Fibroblast of the aortic adventitia (primary cell): ENCODE results near the gene ZFYVE28. TPM values are rescaled to one million over a fixed set of nuclear protein-coding genes. Genes with fewer than 3 reads are reported as not detected.

Source experiments
- DNase-seq: peaks from one replicate; pipeline ENCODE4 v3.0.0-alpha.2; 2010; ENCODE audit warnings: low read depth
- H3K4me3 ChIP-seq: 2 replicates; pipeline ENCODE4 v1.5.1; 2011; ENCODE audit warnings: low read depth, mild to moderate bottlenecking, control low read depth, low read length, moderate library complexity
- total RNA-seq: library from RNA; depleted of rRNA; stranded (reverse); fragments of >200 nt; gene quantifications from 2 replicates; pipeline ENCODE4 v1.2.3, GENCODE V29; 2012; ENCODE audit warnings: low replicate concordance
- TF ChIP-seq, protein P1 (sequence below): IDR thresholded peaks from 2 replicates; pipeline ENCODE4 v1.5.1; 2011; ENCODE audit warnings: mild to moderate bottlenecking, low read length, control low read depth, inconsistent platforms; ENCODE audit not compliant: insufficient read depth

Gene ZFYVE28
- total RNA-seq, 1 donor, result 14.0 TPM

DNA sequence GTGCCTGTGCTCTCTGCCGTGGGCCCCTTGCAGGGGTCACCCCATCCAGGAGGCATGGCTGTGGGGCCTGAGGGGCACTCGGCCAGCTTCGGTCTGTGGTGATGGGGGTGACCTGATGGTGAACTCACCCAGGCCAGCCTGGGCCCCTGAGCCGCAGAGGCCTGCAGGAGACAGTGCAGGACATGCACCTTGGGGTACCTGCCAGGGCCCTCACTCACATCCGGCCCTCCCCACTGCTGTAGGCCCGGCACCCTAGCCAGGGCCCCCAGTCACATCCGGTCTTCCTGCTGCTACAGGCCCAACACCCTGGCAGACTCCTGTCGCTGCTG lies 7.6 kb upstream of the ZFYVE28 start:
- TF ChIP-seq, protein P1, sequence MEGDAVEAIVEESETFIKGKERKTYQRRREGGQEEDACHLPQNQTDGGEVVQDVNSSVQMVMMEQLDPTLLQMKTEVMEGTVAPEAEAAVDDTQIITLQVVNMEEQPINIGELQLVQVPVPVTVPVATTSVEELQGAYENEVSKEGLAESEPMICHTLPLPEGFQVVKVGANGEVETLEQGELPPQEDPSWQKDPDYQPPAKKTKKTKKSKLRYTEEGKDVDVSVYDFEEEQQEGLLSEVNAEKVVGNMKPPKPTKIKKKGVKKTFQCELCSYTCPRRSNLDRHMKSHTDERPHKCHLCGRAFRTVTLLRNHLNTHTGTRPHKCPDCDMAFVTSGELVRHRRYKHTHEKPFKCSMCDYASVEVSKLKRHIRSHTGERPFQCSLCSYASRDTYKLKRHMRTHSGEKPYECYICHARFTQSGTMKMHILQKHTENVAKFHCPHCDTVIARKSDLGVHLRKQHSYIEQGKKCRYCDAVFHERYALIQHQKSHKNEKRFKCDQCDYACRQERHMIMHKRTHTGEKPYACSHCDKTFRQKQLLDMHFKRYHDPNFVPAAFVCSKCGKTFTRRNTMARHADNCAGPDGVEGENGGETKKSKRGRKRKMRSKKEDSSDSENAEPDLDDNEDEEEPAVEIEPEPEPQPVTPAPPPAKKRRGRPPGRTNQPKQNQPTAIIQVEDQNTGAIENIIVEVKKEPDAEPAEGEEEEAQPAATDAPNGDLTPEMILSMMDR, result no peak
- H3K4me3 ChIP-seq, result no peak overlapping the region
- no peak for DNase-seq

DNA sequence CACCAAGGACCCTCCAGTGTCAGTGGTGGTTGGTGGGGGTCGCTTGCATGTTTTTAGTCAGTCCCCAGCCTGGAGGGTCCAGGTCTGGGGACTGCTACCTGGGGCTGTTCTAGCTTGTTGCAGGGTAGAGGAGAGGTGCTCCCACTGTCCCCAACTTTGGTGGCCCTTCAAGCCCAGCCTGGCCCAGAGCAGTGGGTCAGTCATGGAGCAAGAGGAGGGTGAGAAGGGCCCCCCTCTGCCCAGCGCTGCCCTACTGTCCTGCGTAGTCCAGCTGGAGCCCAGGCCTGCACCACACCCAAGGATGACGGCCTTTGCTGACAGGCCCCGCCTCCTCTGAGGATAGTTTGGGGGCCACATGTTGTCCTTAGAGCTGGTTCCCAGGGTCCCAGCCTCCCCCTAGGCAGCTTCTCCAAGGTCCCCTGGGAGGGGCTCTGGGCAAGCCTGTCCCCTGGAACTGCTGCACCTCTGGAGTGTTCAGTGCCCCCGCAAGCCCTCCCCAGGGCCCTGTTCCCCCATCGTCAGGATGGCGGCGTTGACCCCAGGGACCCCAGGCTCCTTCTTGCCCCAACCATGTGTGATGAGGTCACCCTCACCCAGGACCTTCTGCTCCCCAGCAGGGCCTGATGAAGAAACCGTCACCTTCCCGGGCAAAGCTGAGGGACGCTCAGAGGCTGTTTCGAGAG lies 7.1 kb upstream of the ZFYVE28 start:
- H3K4me3 ChIP-seq, result no peak overlapping the region
- TF ChIP-seq, protein P1, result no peak
- DNase-seq, result no peak

DNA sequence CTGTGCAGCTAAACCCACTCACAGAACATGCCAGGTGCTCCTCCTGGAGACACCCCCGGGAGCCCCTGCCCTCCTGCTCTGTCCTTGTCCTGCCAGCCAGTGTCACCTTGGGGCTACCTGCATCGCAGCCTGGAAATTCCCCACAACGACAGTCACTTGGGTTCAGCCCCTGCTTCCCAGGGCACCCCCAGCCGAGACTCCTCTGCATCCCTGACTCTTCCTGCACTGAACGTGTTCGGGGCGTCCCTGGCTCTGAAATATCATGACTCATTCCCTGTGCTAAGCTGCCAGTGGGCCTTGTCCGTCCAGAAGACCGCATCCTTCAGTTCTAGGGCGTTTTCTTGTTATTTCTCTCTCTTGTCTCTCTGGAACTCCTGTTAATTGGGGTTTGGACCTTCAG lies 6.1 kb upstream of the ZFYVE28 start:
- H3K4me3 ChIP-seq, result no peak overlapping the region
- TF ChIP-seq, protein P1, result no peak
- DNase-seq, result peak; percentile 61

DNA sequence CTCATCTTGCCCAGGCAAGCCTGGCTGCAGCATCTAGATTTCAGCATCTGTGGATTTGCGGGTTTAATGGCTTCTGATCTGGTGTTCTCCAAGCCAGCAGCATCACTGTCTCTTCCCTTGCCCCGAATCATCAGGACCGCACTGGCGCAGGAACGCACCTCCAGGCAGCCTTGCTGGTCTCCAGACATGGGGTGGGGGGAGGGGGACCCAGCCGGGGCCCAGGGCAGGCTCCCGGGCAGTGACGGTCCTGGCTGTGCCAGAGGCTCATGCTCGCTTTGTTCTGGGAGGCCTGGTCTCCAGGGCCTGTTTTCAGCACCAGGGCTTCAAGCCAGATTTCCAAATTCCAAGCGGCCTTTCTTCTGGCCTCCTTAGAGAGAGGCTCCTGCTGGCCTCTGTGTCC lies 5.2 kb upstream of the ZFYVE28 start:
- no peak overlapping the region for H3K4me3 ChIP-seq
- TF ChIP-seq, protein P1, result no peak
- DNase-seq, result no peak

DNA sequence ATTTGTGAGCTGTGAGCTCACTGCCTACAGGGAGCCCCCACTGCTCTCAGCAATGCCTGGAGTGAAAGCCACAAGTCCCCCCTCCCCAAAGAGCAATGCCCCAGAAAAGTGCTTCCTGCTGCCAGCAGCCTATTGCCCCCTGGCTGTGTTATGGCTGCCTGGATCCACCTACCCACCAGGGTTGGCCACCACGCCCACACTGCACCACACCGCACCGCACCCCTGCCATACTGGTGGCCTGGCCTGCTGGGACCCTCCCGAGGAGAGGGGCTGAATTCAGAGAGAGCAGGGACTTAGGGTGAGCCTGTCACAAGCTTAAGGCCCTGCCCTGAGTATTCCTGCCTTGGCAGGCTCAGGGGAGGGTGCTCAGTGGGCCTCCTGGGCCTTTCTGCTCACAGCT lies 4.6 kb upstream of the ZFYVE28 start:
- TF ChIP-seq, protein P1, result no peak

DNA sequence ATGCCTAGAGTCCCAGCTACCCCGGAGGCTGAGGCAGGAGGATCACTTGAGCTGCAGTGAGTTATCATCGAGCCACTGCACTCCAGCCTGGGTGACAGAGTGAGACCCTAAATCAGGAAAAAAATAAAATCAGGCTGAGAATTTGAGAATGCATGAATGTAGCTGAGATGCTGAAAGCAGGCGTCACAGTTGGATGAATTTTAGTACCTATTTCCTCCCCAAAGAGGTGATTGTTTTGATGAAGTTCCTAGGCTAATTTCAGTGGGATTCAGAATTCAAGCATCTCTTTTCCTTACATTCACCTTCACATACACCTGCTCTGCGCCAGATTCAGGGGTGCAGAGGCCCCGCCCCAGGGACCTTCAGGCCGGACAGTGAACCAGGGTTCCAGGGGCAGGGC lies 3.5 kb upstream of the ZFYVE28 start:
- no peak for DNase-seq
- TF ChIP-seq, protein P1, result no peak
- no peak overlapping the region for H3K4me3 ChIP-seq

More for the DNA sequence above, 4.6 kb upstream of the ZFYVE28 start:
- H3K4me3 ChIP-seq, result no peak overlapping the region
- no peak for DNase-seq

DNA sequence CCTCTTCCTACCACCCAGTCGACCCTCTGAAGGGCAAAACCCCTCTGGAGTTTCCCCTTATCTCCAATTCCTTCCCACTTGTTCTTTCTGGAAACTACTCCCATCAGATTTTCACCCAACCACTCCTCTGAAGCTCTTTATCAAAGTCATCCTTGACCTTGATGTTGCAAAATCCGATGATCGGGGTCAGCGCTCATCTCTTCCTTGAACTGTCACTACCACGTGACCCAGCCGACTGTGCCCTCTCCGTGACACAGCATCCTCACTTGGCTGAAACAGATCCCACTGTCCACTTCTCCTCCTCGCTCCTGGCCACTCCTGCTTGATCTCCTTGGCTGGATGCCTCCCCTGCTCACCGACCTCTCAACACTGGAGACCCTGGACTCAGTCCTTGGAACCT lies 1.4 kb upstream of the ZFYVE28 start:
- no peak for DNase-seq
- TF ChIP-seq, protein P1, result no peak
- H3K4me3 ChIP-seq, result no peak overlapping the region
